ENCODE measurements around the gene KIF5C.
"Not testable (repeated sequence)": the region's sequence is repeated elsewhere in the genome, so short reads cannot be mapped to it uniquely, and the experiment has no call there.

The KIF5C gene

DNA sequence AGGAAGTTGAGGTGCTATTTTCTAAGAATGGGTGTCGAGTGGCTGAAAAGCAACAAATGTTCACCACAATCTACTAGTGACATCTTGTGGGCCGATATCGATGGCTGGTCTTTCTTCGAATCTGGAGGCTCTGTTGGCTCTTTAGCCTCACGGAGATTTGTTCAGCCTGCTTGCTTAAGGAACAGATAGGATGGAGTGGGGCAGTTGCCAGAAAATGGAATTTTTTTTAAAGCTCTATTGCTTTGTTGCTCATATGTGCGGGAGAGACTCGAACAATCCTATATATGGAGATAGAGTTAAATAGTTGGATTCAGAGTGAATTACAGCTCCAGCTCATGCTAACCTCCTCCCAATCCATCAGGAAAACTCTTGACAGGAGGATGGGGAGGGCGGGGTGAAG is 92.6 kb downstream of the KIF5C start:
- no peak for DNase-seq

DNA sequence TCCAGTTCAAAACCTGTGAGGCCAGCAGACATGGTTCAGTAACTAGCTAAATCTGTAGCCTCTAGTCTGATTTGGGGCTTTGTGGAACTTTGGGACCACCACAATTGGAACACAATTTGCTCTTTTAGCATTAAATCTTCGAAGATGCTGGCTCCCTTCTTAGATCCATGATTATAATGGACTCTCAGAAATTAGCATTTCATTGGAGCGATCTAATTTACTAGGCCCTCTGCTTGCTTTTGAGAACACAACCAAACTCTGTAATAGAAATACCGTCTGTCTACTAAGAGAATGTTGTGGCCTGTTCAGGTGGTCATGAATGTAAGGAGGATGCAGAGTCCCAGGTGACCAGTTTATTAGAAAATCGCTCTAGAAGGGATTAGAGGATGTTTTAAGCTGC is 93.3 kb downstream of the KIF5C start:
- DNase-seq, result no peak

DNA sequence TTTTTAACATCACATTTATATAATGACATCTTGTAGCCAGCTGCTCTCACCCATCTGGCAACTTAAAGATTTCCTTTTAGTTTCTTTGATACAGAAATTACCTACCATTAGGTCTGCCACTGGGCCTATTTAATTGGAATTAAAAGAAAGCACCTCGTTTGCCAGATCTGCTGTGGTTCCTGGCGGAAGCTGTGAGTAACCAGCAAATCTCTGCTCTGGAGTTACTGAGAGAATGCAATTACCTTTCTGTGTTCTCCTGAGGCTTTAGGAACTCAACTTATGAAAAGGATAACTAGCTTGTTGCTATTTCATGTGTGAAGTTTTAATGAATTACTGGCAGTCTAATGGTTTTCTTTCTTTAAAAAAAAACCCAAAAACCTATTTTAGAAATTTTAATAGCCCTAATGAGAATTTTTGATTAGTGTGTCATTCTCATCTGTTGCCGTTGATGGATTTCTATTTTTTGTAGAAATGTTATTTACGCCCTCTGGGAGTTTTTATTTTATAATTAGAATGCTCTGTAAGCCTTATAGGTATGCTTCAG is 93.8 kb downstream of the KIF5C start:
- DNase-seq, result no peak

DNA sequence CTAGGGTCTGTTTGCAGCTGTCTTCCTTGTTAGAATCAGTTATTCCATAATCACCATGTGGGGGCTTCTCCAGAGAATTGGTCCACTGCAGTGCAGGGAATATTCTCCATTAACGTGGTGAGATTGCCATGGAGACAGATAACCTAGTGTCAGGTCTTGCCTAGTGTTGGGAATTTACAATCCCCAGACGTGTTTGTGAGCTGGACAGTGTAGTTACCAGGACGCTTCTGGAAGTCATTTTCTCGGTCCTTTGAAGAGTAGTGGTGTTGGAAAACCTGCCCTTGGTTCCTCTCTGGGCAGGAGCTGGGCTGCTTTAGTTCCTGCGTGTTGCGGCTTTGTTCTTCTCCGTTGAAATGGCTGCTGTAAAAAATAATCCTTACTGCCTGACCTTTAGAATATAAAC is 94.6 kb downstream of the KIF5C start:
- DNase-seq, result no peak

DNA sequence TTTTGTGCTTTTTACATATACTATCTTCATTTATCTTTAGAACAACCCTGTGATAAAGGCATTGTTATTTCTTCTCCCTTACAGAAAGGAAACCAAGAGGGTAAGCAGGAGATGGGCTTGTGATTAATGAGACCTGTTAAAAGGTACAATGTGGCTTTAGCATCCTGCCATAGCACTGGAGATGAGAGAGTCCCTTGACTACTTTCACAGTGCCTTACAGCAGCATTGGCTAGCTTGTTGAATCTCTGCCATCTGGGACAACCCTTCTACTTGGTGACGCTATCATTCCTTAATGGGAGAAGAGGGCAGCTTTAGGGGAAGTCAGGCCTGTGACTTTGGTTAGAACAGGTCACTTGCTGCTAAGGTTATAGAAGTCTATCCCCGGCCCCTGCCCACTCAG is 95.4 kb downstream of the KIF5C start:
- DNase-seq, result no peak

DNA sequence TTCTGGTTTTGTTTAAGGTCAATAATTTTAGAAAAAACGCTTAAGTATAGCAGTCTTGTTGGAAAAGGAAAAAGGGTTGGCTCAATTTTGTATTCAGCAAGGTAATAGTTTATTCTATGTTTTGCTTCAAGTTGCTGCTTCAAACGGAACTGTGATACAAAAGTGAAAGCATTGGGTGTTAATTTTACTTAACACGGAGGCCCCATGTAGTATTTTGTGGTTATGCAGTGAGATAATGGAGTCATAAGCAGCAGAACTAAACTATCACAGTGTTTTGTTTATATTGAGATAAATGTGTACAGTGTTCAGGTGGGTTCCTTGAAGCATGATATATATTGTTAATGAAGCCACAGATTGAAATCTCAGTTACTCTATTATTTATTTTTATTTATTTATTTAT is 96.5 kb downstream of the KIF5C start:
- no peak for DNase-seq

DNA sequence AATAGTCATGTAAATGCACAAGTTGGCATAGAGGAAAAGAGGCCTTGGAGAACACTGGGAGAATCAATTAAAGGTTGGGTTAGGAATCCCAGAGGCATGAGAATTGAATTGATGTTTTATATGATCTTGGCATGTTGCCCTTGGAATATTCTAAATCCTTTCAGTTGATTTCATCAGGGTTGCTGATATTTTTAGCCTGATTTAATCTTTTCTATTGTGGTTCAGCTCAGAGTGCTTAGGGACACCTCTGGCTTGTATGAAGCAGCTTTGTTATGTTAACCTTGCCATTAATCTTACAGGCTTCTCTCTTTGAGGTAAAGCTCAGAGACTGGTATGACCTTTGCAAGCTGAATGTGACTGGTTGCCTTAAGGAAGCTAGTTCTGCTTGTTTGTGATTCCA is 99.1 kb downstream of the KIF5C start:
- DNase-seq, result no peak

DNA sequence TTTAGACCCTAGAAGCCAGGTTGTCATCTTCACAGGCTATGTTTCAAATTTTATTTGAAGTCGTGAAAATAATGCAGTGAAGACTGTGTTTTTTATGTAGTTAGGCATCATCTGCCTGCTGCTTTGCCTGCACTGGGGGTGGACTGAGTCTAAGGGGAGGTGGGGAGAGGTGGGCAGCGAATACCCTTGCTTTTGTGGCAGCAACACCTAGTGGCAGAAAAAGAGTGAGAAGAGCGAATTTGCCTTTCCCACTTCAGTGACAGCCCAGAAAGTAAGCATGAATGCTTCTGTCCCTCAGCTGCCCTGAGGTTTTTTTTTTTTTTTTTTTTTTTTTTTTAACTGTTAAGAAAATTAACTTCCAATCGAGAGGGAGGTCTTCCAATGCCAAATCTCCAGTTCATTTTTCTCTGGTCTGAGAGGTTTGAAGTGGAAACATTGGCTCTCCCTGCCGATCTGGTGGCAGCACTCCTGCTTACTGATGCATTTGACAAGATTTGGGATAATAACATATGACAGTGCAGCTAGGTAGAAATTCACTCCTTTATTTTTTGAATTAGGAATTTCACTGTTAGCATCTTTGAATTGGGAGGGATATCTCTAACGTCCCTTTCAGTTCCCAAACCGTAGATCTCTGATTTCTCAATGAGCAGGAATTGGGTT is 103.1 kb downstream of the KIF5C start:
- no peak for DNase-seq

DNA sequence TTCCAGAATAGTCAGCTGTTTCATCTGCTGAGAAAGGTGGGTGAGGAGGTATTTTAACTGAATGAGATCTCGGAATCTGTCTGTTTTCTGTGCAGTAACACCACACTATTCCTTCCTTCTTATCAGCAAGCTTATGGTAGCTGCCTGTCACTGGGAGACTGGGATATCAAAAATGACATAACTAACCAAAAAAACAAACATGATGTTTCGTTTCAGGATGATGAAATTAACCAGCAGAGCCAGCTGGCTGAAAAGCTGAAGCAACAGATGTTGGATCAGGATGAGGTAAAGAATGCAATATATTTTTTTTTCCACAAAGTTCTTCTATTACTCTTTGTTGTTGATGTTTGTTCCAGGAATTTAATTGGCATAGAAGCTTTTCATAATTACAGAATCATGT is 103.7 kb downstream of the KIF5C start:
- DNase-seq, result no peak

DNA sequence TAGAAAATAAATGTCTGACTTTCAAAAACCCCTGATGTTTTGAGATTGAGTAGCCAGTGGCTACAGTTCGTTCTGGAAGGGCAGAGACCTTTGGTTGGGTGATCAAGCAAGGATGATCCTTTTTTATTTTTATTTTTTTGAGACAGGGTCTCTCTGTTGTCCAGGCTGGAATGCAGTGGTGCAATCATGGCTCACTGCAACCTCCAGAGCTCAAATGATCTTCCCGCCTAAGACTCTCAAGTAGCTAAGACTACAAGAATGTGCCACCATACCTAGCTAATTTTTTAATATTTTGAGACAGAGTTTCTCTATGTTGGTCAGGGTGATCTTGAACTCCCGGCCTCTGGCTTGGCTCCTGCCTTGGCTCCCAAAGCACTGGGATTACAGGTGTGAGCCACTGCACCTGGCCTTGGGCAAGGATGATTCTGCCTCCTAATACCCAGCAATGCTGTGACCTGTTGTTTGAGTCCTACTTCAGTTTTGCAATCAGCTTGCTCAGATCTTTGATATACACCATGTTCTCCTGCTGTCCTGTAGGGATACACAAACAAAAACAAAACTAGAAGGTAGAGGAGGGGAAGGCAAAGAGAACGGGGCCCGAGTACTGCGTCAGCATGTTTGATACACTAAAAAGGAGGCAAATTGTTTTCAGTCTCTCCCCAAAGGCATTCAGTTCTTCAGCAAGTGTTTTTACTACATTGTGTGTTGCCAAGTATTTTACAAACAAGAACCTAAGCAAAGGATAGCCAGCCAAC is 104.3 kb downstream of the KIF5C start:
- no peak for DNase-seq

DNA sequence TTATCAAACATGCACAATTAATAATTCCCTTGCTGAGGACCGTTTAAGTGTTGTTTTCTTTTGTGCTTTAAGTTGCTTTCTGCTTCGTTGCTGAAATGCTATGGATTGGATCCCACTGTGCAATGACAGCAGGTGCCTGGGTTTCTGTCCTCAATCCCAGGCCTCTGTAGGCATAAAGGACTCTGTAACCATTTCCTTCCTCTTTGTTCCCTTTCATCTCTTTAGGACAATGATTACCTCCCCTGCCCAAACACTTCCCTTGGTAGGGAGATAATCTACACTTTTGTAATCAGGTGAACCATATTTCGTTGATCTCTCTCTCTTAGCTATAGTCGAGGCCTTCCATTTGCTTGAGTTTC is 104.9 kb downstream of the KIF5C start:
- no peak for DNase-seq

DNA sequence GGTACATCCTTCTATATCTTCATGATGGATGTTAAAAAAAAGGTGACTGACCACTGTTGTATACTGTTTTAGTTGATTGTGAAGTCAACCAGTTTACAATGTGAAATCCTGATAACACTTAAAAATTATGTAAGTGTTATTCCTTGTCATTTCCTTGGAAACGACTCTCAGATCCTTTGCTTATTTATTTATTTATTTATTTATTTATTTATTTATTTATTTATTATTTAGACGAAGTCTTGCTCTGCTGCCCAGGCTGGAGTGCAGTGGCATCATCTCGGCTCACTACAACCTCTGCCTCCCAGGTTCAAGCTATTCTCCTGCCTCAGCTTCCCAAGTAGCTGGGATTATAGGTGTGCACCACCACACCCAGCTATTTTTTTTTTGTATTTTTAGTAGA is 105.5 kb downstream of the KIF5C start:
- DNase-seq, result not testable (repeated sequence)

DNA sequence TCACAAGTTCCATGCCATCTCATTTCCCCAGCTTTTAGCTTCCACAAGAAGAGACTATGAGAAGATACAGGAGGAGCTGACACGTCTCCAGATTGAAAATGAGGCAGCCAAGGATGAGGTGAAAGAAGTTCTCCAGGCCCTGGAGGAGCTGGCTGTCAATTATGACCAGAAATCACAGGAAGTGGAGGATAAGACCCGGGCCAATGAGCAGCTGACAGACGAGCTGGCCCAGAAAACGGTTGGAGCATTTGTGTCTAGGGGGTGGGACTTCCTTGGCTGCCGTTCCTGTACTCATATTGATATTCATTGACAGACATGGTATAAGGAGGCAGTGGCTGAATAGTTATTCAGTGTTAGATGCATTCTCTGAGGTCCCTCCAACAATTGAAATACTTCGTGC is 106.3 kb downstream of the KIF5C start:
- no peak for DNase-seq

DNA sequence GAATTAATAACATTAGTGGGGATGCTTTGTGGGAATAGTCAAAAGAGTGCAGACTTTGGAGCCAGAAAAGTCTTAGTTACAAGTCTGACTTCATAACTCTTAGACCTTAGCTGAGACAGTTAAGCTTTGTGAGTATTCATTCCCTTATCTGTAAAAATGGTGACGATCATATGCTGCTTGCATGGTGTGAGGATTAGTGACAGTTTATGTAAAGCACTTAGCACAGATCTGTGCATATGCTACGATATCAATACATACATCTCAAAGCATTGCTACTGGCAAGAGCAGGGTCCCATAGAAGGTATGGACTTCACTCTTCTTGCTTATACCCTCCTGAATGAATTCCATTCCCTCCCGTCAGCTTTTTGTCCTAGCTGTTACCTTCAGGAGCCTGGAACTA is 106.8 kb downstream of the KIF5C start:
- no peak for DNase-seq

DNA sequence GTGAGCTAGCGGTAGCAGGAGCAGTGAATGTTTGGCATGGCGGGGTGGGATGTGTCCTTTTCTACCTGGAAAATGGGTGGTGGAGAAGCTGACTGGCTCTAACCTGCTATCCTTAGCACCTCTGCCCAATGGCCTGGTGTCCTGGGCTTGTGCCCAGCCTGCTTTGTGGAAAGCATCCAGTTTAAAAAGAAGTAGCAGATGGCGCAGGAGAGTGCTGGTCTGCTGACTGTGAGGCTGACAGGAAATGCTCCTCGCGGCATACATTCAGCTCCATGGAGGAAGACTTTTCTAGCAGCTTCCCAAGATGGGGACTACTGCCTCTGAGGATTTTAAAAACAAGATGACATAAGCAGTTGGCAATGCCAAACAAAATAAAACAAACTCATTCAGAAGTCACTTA is 107.3 kb downstream of the KIF5C start:
- DNase-seq, result no peak

DNA sequence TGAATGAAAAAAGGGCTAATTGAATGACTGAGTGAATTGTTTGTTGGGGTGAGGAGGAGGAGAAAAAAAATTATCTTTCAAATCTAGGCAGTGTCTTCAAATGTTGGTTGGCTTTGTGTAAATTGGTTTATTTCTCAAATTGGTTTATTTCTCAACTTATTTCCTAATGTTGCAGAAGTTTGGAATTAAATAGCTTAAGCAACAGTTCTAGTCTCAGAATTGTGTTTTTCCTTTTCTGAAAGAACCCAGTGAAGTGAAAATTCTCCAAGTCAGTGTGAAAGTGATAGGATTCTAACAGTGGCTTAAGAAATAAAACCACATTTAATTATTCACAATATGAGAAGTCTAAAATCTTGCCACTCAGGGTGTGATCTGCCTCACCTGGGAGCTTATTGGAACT is 108.9 kb downstream of the KIF5C start:
- DNase-seq, result no peak

DNA sequence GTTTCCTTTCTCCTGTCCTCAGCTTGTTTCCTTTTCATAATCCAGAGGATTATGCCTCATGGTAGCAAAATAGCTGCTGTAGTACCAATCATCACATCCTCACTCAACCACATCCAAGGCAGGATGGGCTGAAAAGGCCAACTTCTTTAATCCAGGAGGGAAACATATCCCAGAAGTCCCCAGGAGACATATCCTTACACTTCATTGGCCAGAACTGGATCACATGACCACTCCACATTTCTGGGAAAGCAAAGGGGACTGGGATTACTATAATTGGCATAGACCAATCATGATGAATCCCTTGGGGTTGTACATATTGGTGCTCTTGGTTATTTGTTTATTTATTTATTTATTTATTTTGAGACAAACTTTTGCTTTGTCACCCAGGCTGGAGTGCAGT is 109.4 kb downstream of the KIF5C start:
- no peak for DNase-seq

DNA sequence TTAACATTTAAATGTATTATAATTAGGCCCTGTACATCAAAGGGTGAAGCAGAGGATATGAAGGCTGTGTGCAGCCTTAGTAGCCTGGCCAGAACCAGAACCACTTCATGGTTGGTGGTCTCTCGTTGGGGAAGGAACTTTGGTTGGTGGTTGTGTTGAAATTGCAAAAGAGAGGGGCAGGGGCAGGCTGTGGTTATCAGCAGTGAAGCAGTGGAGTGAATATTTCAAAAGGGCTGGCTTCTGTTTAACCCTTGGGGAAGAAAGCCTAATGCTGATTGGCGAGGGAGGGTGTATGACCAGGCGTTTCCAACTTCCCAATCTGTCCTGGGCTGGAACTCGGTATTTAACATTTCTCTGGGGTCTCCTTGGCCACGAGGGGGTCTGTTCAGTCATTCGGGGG is 112.3 kb downstream of the KIF5C start:
- no peak for DNase-seq

DNA sequence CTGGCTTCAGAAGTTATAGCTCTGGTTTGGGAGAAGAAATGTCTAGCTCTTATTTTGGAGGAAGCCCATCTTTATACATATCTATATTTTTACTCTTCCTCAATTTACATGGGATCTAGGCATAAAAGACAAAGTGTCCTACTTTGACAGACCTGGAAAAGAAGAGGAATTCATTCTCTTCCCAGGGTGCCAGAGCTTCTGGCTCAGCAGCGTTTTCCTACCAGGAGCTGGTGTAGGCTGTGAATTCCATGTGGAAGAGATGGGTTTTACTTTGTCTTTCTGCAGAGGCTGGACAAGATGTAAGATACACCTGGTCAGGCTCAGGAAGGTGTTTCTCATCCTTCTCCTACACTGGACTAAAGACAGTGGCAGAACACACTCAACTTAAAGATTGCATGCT is 113.3 kb downstream of the KIF5C start:
- DNase-seq, result no peak

DNA sequence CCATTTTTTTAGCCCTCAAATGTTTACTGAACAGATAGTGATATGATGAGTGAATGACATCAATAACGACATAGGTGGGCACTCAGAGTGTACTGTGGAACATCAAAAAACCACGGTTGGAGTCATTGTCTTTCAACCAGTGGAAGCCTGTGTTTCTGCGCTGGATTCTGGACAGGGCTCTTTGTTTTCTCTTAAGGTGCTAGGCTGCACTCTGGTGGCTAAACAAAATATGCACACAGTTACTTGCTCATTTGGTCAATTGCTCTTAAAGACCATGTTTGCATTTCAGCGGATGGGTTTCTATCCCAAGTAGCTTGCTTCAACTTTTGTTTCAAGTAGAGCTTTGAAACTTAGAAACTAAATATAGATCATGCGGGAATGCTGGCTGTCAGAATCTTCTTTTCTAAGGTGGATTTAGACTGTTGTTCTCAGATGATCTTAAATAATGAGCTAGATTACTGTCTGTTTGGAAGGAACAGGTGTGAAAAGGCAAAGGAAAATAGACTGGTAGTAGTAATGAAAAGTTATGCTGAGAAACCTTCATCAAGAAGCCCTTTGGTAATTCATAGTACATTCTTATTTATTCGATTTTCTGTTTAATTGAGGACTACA is 115.0 kb downstream of the KIF5C start:
- peak; percentile 40 for DNase-seq

DNA sequence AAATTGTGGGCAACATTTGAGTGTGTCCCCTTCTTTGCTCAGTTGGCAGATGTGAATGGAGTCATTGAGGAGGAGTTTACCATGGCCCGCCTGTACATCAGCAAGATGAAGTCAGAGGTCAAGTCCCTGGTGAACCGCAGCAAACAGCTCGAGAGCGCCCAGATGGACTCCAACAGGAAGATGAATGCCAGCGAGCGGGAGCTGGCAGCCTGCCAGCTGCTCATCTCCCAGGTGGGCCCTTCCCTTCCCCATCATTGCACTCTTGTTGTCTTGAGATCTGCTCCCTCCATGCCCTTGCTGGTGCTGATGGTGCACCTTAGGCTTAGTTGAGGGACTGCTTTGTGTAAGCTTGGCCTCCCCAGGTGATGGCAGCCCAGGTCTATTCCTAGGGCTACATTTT is 115.9 kb downstream of the KIF5C start:
- no peak for DNase-seq

DNA sequence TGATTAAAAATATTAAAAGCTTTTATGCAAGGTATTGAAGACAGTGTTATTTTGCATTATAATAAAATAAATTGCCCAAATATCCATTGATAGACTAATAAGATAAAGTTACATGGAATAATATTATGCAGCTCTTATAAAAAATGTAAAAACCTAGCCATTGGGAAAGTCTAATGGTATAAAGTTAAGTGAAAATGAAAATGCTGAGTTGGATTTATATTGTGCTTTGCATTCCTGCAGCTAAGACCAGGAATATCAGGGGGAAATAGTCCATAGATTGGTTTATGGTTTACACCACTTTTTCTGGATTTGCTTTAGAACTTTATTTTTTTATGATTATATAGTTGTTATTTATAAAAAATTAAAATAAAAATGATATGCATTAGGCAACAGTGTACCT is 117.4 kb downstream of the KIF5C start:
- no peak for DNase-seq

DNA sequence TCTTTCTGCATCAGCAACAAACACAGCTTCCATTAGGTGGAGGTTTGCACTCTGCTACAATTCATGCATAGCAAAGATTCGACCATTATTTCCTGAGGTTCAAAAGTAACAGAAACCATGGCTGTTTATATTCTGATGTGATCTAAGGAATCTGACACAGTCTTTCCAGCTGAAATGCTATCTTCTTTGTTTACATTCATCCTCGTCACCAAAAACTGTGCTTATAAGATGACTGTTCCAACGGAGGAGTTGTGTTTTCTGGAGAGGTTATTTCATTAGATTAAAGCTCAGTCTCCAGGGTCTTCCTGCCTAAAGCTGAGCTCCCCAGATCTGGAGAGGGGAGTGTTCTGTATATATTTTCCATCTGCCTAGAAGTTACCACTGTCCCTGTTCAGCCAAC is 118.3 kb downstream of the KIF5C start:
- DNase-seq, result no peak

DNA sequence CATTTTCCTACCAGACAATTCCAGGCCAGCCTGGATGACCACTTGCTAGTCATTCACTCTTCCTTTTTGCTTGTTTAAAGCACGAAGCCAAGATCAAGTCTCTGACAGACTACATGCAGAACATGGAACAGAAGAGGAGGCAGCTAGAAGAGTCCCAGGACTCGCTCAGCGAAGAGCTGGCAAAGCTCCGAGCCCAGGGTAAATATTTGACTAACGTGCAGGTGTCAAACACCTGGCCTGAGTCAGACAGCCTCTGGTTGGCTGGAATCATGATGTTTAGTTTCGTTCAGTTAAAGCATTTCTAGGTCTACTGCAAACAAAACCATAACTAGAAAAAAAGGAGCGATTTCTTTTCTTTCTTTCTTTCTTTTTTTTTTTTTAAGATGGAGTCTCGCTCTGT is 119.3 kb downstream of the KIF5C start:
- DNase-seq, result no peak
